HCT116 (cell line): ENCODE data around the gene MRPL1. TPM values are rescaled to one million over a fixed set of nuclear protein-coding genes. Genes with fewer than 3 reads are reported as not detected.

ENCODE experiments used
- ATAC-seq: fragments of 200-7000 bp; cut with Tn5 transposase; 2 replicates; pipeline ENCODE4 v1.9.1; 2020; ENCODE audit warnings: mild to moderate bottlenecking, moderate library complexity
- BruUV-seq: library from RNA; stranded (reverse); fragments of 400-500 nt; replicated peaks from 2 replicates; lab custom pipeline; 2021; lab: Mats Ljungman, UMichigan
- CTCF ChIA-PET: fragments of 300-600 bp; sonication (Branson Sonifier 250); formaldehyde crosslinking; loops from one replicate; lab custom pipeline; 2021; ENCODE audit warnings: antibody characterized with exemption; lab: Charles Lee
- POLR2A ChIA-PET: fragments of 300-600, 350-600 bp; sonication (Branson Sonifier 250); formaldehyde crosslinking; loops from one replicate; lab custom pipeline; 2021; ENCODE audit warnings: antibody characterized with exemption; lab: Charles Lee
- RAD21 ChIA-PET, 2 experiments: fragments of 300-600 bp; sonication (Branson Sonifier 250); formaldehyde crosslinking; loops; one replicate each; lab custom pipeline; 2023; ENCODE audit warnings: low total read pairs in 2 of 2; ENCODE audit not compliant: uncharacterized antibody in 2 of 2, unreplicated experiment in 2 of 2, low non-redundant PET in 1 of 2; lab: Charles Lee
- DNase-seq: peaks from one replicate; pipeline ENCODE4 v3.0.0-alpha.2; 2010; ENCODE audit warnings: low read depth, low spot score
- H2AFZ ChIP-seq: fragments of 200-600 bp; shearing (Covaris generic), sonication (generic); 2 replicates; pipeline ENCODE4 v1.6.1; 2017; ENCODE audit warnings: low read depth, mixed run types, mixed read lengths, antibody characterized with exemption, low read length; ENCODE audit not compliant: poor library complexity, severe bottlenecking
- H3K27ac ChIP-seq: 2 replicates; pipeline ENCODE4 v1.5.1; 2012; ENCODE audit warnings: low read depth, low read length
- H3K27me3 ChIP-seq: fragments of 200-600 bp; sonication (generic); 2 replicates; pipeline ENCODE4 v1.6.1; 2016; ENCODE audit warnings: mixed run types, low read length, mixed read lengths; ENCODE audit not compliant: insufficient read depth
- H3K36me3 ChIP-seq, 2 experiments: fragments of 200-500 bp in 1 of 2; fragments of 200-600 bp in 1 of 2; sonication (Bioruptor generic) in 1 of 2; sonication (generic) in 1 of 2; 2 replicates each; pipeline versions ENCODE4 v1.5.1 to v1.6.1; 2014 to 2016; ENCODE audit warnings: low read length in 2 of 2, inconsistent platforms in 1 of 2, mixed read lengths in 1 of 2, mixed run types in 1 of 2; ENCODE audit not compliant: insufficient read depth in 2 of 2, control insufficient read depth in 1 of 2
- H3K4me1 ChIP-seq, 2 experiments: fragments of 200-600 bp in 1 of 2; sonication (generic) in 1 of 2; 2 replicates each; pipeline versions ENCODE4 v1.5.1 to v1.6.1; 2012 to 2017; ENCODE audit warnings: low read length in 2 of 2, inconsistent platforms in 1 of 2, mild to moderate bottlenecking in 1 of 2, mixed read lengths in 1 of 2, mixed run types in 1 of 2, moderate library complexity in 1 of 2; ENCODE audit not compliant: insufficient read depth in 2 of 2, control insufficient read depth in 1 of 2
- H3K4me2 ChIP-seq: fragments of 200-600 bp; sonication (generic); 2 replicates; pipeline ENCODE4 v1.6.1; 2017; ENCODE audit warnings: mixed run types, low read length, mixed read lengths
- H3K4me3 ChIP-seq, 2 experiments: fragments of 200-600 bp in 1 of 2; sonication (generic) in 1 of 2; replicated peaks in 1 of 2; 2 replicates each; pipeline ENCODE4 v1.5.1; 2011 to 2016; ENCODE audit warnings: low read length in 2 of 2, control low read depth in 1 of 2, low read depth in 1 of 2, mild to moderate bottlenecking in 1 of 2, mixed read lengths in 1 of 2, mixed run types in 1 of 2
- H3K79me2 ChIP-seq: fragments of 200-600 bp; sonication (generic); 2 replicates; pipeline ENCODE4 v1.6.1; 2017; ENCODE audit warnings: mild to moderate bottlenecking, mixed run types, low read length, moderate library complexity, mixed read lengths; ENCODE audit not compliant: insufficient read depth
- H3K9ac ChIP-seq: fragments of 200-600 bp; sonication (generic); 2 replicates; pipeline ENCODE4 v1.6.1; 2016; ENCODE audit warnings: low read length, mixed read lengths
- H3K9me2 ChIP-seq: fragments of 200-600 bp; sonication (generic), shearing (Covaris generic); 2 replicates; pipeline ENCODE4 v1.6.1; 2017; ENCODE audit warnings: mixed run types, mild to moderate bottlenecking, moderate library complexity; ENCODE audit not compliant: insufficient read depth
- H3K9me3 ChIP-seq, 2 experiments: fragments of 200-500 bp in 1 of 2; fragments of 200-600 bp in 1 of 2; sonication (Bioruptor generic) in 1 of 2; sonication (generic) in 1 of 2; 2 replicates each; pipeline ENCODE4 v1.6.1; 2014 to 2017; ENCODE audit warnings: low read length in 2 of 2, mixed read lengths in 2 of 2, inconsistent platforms in 1 of 2, low read depth in 1 of 2, mild to moderate bottlenecking in 1 of 2, mixed run types in 1 of 2, moderate library complexity in 1 of 2; ENCODE audit not compliant: control insufficient read depth in 1 of 2, insufficient read depth in 1 of 2
- H4K20me1 ChIP-seq: fragments of 200-600 bp; sonication (generic), shearing (Covaris generic); 2 replicates; pipeline ENCODE4 v1.6.1; 2017; ENCODE audit warnings: mixed run types, mild to moderate bottlenecking, moderate library complexity; ENCODE audit not compliant: insufficient read depth
- CBX3 ChIP-seq: IDR thresholded peaks from 2 replicates; pipeline ENCODE4 v1.6.1; 2012; ENCODE audit warnings: low read depth
- CEBPB ChIP-seq: IDR thresholded peaks from 2 replicates; pipeline ENCODE4 v1.6.1; 2012; ENCODE audit warnings: low read depth
- EGR1 ChIP-seq: IDR thresholded peaks from 2 replicates; pipeline ENCODE4 v1.6.1; 2012; ENCODE audit warnings: low read depth
- ELF1 ChIP-seq: IDR thresholded peaks from 2 replicates; pipeline ENCODE4 v1.6.1; 2012; ENCODE audit warnings: low read depth, borderline replicate concordance
- FOSL1 ChIP-seq: IDR thresholded peaks from 2 replicates; pipeline ENCODE4 v1.6.1; 2012; ENCODE audit warnings: low read depth
- POLR2A ChIP-seq: IDR thresholded peaks from 2 replicates; pipeline ENCODE4 v1.7.0; 2011; ENCODE audit warnings: borderline replicate concordance; ENCODE audit not compliant: insufficient read depth, insufficient read length; ENCODE audit errors: extremely low read depth
- SIN3A ChIP-seq: IDR thresholded peaks from 2 replicates; pipeline ENCODE4 v1.6.1; 2012; ENCODE audit warnings: low read depth
- SP1 ChIP-seq: IDR thresholded peaks from 2 replicates; pipeline ENCODE4 v1.6.1; 2012; ENCODE audit warnings: low read depth
- SRF ChIP-seq: IDR thresholded peaks from 2 replicates; pipeline ENCODE4 v1.6.1; 2012; ENCODE audit warnings: low read depth
- YY1 ChIP-seq: IDR thresholded peaks from 2 replicates; pipeline ENCODE4 v1.6.1; 2011; ENCODE audit warnings: low read length, low read depth, moderate library complexity, mild to moderate bottlenecking; ENCODE audit not compliant: insufficient replicate concordance; ENCODE audit errors: extremely low read depth
- ZFX ChIP-seq: fragments of 450-650 bp; IDR thresholded peaks from 2 replicates; pipeline ENCODE4 v1.6.1; 2017
- ZNF274 ChIP-seq: fragments of 200-500 bp; sonication (Bioruptor generic); IDR thresholded peaks from 2 replicates; pipeline ENCODE4 v1.6.1; 2014; ENCODE audit warnings: mild to moderate bottlenecking, low read depth, low read length, inconsistent platforms
- intact Hi-C: fragments of 100-400 bp; cut with micrococcal nuclease; formaldehyde crosslinking; loops from 2 replicates; pipeline ENCODE4 v1.10.0; 2022
- total RNA-seq: library from RNA; stranded (reverse); gene quantifications from one replicate; pipeline ENCODE4 v1.2.1, GENCODE V29; 2021; ENCODE audit not compliant: unreplicated experiment
- TF ChIP-seq, protein P1 (sequence below): IDR thresholded peaks from 2 replicates; pipeline ENCODE4 v1.6.1; 2012; ENCODE audit warnings: low read depth
- TF ChIP-seq, protein P2 (sequence below): IDR thresholded peaks from 2 replicates; pipeline ENCODE4 v1.6.1; 2012
- TF ChIP-seq, protein P3 (sequence below), 3 experiments: fragments of 200-600 bp in 1 of 3; sonication (generic) in 1 of 3; IDR thresholded peaks in 2 of 3; conservative IDR thresholded peaks in 1 of 3; 2 replicates each; pipeline ENCODE4 v1.5.1; 2012 to 2017; ENCODE audit warnings: low read depth in 2 of 3, low read length in 2 of 3, antibody characterized with exemption in 1 of 3, borderline replicate concordance in 1 of 3, control low read depth in 1 of 3, mild to moderate bottlenecking in 1 of 3, mixed read lengths in 1 of 3, mixed run types in 1 of 3, moderate library complexity in 1 of 3; ENCODE audit not compliant: insufficient read depth in 1 of 3
- TF ChIP-seq, protein P4 (sequence below): IDR thresholded peaks from 2 replicates; pipeline ENCODE4 v1.6.1; 2011; ENCODE audit warnings: mild to moderate bottlenecking, low read length, moderate library complexity; ENCODE audit not compliant: insufficient replicate concordance; ENCODE audit errors: extremely low read depth
- TF ChIP-seq, protein P5 (sequence below): IDR thresholded peaks from 2 replicates; pipeline ENCODE4 v1.6.1; 2012

The MRPL1 gene
- total RNA-seq, 1 experiment from 2014 or later: 54.9 TPM

DNA sequence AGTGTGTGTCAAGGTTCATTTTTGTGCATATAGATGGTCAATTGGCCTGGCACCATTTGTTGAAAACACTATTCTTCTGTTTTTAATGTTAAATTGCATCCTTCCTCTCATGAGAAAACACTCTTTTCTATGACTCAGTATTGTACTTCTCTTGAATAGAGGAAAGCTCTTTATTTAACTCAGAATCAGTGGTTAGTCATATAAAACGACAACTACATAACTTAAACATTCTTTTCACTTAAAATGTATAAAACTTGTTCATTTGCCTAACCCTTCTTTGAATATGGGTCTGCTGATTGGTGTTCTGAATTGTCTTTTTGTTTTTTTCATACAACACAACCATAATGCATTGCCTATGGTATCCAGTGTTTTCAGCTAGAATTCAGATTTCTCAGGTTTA, 17.2 kb upstream of the MRPL1 start:
- intact Hi-C loops: no loop called here
- Histone ChIP-seq H3K4me3 (no peak overlapping the region), H3K4me1 (no peaks in the 10 kb centered on the region), H4K20me1 (no peaks in the 10 kb centered on the region), H3K9ac (no peak overlapping the region), H3K9me3 (no peaks in the 10 kb centered on the region), H3K36me3 (no peaks in the 10 kb centered on the region; a peak in 1 of 4 replicates), H3K79me2 (no peaks in the 10 kb centered on the region), H3K27ac (no peak overlapping the region), H3K4me2 (no peak overlapping the region), H2AFZ (no peak overlapping the region), H3K9me2 (no peaks in the 10 kb centered on the region), H3K27me3 (no peaks in the 10 kb centered on the region)
- DNase-seq (no peak), ATAC-seq (no peak)
- ChIA-PET RAD21 (no interaction called here), POLR2A (no interaction called here), CTCF (interaction anchor here (1.2 kb wide), 1 partner anchor 16 kb away, joined by 3 read pairs; the partner anchor contains the start of gene MRPL1)
- TF ChIP-seq SIN3A (no peak), ELF1 (no peak), CEBPB (no peak), YY1 (no peak), FOSL1 (no peak), EGR1 (no peak), ZFX (no peak), CBX3 (no peak), ZNF274 (no peak), SP1 (no peak), POLR2A (no peak), SRF (no peak)
- TF ChIP-seq, protein P1, sequence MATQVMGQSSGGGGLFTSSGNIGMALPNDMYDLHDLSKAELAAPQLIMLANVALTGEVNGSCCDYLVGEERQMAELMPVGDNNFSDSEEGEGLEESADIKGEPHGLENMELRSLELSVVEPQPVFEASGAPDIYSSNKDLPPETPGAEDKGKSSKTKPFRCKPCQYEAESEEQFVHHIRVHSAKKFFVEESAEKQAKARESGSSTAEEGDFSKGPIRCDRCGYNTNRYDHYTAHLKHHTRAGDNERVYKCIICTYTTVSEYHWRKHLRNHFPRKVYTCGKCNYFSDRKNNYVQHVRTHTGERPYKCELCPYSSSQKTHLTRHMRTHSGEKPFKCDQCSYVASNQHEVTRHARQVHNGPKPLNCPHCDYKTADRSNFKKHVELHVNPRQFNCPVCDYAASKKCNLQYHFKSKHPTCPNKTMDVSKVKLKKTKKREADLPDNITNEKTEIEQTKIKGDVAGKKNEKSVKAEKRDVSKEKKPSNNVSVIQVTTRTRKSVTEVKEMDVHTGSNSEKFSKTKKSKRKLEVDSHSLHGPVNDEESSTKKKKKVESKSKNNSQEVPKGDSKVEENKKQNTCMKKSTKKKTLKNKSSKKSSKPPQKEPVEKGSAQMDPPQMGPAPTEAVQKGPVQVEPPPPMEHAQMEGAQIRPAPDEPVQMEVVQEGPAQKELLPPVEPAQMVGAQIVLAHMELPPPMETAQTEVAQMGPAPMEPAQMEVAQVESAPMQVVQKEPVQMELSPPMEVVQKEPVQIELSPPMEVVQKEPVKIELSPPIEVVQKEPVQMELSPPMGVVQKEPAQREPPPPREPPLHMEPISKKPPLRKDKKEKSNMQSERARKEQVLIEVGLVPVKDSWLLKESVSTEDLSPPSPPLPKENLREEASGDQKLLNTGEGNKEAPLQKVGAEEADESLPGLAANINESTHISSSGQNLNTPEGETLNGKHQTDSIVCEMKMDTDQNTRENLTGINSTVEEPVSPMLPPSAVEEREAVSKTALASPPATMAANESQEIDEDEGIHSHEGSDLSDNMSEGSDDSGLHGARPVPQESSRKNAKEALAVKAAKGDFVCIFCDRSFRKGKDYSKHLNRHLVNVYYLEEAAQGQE: no peak
- TF ChIP-seq, protein P2, sequence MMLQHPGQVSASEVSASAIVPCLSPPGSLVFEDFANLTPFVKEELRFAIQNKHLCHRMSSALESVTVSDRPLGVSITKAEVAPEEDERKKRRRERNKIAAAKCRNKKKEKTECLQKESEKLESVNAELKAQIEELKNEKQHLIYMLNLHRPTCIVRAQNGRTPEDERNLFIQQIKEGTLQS: no peak
- TF ChIP-seq, protein P3, sequence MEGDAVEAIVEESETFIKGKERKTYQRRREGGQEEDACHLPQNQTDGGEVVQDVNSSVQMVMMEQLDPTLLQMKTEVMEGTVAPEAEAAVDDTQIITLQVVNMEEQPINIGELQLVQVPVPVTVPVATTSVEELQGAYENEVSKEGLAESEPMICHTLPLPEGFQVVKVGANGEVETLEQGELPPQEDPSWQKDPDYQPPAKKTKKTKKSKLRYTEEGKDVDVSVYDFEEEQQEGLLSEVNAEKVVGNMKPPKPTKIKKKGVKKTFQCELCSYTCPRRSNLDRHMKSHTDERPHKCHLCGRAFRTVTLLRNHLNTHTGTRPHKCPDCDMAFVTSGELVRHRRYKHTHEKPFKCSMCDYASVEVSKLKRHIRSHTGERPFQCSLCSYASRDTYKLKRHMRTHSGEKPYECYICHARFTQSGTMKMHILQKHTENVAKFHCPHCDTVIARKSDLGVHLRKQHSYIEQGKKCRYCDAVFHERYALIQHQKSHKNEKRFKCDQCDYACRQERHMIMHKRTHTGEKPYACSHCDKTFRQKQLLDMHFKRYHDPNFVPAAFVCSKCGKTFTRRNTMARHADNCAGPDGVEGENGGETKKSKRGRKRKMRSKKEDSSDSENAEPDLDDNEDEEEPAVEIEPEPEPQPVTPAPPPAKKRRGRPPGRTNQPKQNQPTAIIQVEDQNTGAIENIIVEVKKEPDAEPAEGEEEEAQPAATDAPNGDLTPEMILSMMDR (IDR thresholded peaks at IDR 0.05 in 2 of 3, conservative IDR thresholded peaks at IDR 0.05 in 1 of 3; ENCODE audit: borderline replicate concordance in 1 of 3, insufficient read depth in 1 of 3, low read depth in 2 of 3, low read length in 2 of 3): no peak
- TF ChIP-seq, protein P4, sequence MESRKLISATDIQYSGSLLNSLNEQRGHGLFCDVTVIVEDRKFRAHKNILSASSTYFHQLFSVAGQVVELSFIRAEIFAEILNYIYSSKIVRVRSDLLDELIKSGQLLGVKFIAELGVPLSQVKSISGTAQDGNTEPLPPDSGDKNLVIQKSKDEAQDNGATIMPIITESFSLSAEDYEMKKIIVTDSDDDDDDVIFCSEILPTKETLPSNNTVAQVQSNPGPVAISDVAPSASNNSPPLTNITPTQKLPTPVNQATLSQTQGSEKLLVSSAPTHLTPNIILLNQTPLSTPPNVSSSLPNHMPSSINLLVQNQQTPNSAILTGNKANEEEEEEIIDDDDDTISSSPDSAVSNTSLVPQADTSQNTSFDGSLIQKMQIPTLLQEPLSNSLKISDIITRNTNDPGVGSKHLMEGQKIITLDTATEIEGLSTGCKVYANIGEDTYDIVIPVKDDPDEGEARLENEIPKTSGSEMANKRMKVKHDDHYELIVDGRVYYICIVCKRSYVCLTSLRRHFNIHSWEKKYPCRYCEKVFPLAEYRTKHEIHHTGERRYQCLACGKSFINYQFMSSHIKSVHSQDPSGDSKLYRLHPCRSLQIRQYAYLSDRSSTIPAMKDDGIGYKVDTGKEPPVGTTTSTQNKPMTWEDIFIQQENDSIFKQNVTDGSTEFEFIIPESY: no peak
- TF ChIP-seq, protein P5, sequence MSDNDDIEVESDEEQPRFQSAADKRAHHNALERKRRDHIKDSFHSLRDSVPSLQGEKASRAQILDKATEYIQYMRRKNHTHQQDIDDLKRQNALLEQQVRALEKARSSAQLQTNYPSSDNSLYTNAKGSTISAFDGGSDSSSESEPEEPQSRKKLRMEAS: no peak
- no TSS peak for BruUV-seq
